Neural cell (in vitro differentiated cells): ENCODE results near the gene VLDLR. TPM values are rescaled to one million over a fixed set of nuclear protein-coding genes. Genes with fewer than 3 reads are reported as not detected.

Experiments used
- H2AFZ ChIP-seq: fragments of 200-600, 300-800 bp; sonication (generic), shearing (Covaris generic); 2 replicates; pipeline ENCODE4 v1.6.0; 2014; ENCODE audit warnings: low read depth, mild to moderate bottlenecking, antibody characterized with exemption, low read length, moderate library complexity
- H3F3A ChIP-seq: fragments of 200-600 bp; shearing (Covaris generic); 2 replicates; pipeline ENCODE4 v1.6.1; 2016; ENCODE audit warnings: mild to moderate bottlenecking, moderate library complexity, mixed read lengths, antibody characterized with exemption, low read length; ENCODE audit not compliant: insufficient read depth, poor library complexity, severe bottlenecking
- H3K27ac ChIP-seq: fragments of 200-600, 300-800 bp; sonication (generic), shearing (Covaris generic); 2 replicates; pipeline ENCODE4 v1.5.1; 2014; ENCODE audit warnings: mild to moderate bottlenecking, low read length, moderate library complexity
- H3K27me3 ChIP-seq: fragments of 300-800, 200-600 bp; sonication (generic), shearing (Covaris generic); 2 replicates; pipeline ENCODE4 v1.6.0; 2014; ENCODE audit warnings: mild to moderate bottlenecking, low read depth, low read length, moderate library complexity; ENCODE audit not compliant: insufficient read depth
- H3K36me3 ChIP-seq: fragments of 300-800, 200-600 bp; sonication (generic), shearing (Covaris generic); 2 replicates; pipeline ENCODE4 v1.5.1; 2014; ENCODE audit warnings: mild to moderate bottlenecking, antibody characterized with exemption, low read length, moderate library complexity; ENCODE audit not compliant: insufficient read depth
- H3K4me2 ChIP-seq: fragments of 300-800, 200-600 bp; sonication (generic), shearing (Covaris generic); 2 replicates; pipeline ENCODE4 v1.6.0; 2014; ENCODE audit warnings: mild to moderate bottlenecking, low read length
- H3K4me3 ChIP-seq: fragments of 300-800, 200-600 bp; sonication (generic), shearing (Covaris generic); 2 replicates; pipeline ENCODE4 v1.5.1; 2014; ENCODE audit warnings: mild to moderate bottlenecking, low read length, moderate library complexity
- H3K79me2 ChIP-seq: fragments of 200-600 bp; shearing (Covaris generic); replicated peaks from 2 replicates; pipeline ENCODE4 v1.6.0; 2014; ENCODE audit warnings: mild to moderate bottlenecking, low read length, moderate library complexity; ENCODE audit not compliant: insufficient read depth
- H3K9ac ChIP-seq: fragments of 300-800, 200-600 bp; sonication (generic), shearing (Covaris generic); 2 replicates; pipeline ENCODE4 v1.6.1; 2016; ENCODE audit warnings: mild to moderate bottlenecking, low read length, mixed read lengths
- H3K9me2 ChIP-seq: fragments of 200-600 bp; shearing (Covaris generic); 2 replicates; pipeline ENCODE4 v1.6.1; 2016; ENCODE audit warnings: mild to moderate bottlenecking, low read length, mixed read lengths; ENCODE audit not compliant: insufficient read depth
- H3K9me3 ChIP-seq: fragments of 200-600, 300-800 bp; sonication (generic), shearing (Covaris generic); 2 replicates; pipeline ENCODE4 v1.6.1; 2016; ENCODE audit warnings: mild to moderate bottlenecking, mixed run types, low read length, moderate library complexity, mixed read lengths
- H4K20me1 ChIP-seq: fragments of 200-600 bp; shearing (Covaris generic); 2 replicates; pipeline ENCODE4 v1.6.1; 2016; ENCODE audit warnings: mild to moderate bottlenecking, mixed run types; ENCODE audit not compliant: insufficient read depth
- EP300 ChIP-seq: fragments of 450-650 bp; conservative IDR thresholded peaks from 2 replicates; pipeline ENCODE4 v1.6.1; 2014; ENCODE audit warnings: antibody characterized with exemption, mild to moderate bottlenecking, moderate library complexity; ENCODE audit not compliant: poor library complexity, severe bottlenecking
- EZH2 ChIP-seq: fragments of 200-600, 300-800 bp; shearing (Covaris generic), sonication (generic); IDR thresholded peaks from 2 replicates; pipeline ENCODE4 v1.6.1; 2014; ENCODE audit warnings: antibody characterized with exemption, low read length, borderline replicate concordance, mild to moderate bottlenecking; ENCODE audit not compliant: insufficient read depth, poor library complexity, severe bottlenecking
- MXI1 ChIP-seq: fragments of 450-650 bp; conservative IDR thresholded peaks from 2 replicates; pipeline ENCODE4 v1.6.1; 2014; ENCODE audit warnings: antibody characterized with exemption, mild to moderate bottlenecking; ENCODE audit not compliant: poor library complexity, severe bottlenecking
- POLR2AphosphoS5 ChIP-seq: IDR thresholded peaks from 2 replicates; pipeline ENCODE4 v1.6.1; 2012
- RAD21 ChIP-seq: fragments of 450-650 bp; conservative IDR thresholded peaks from 2 replicates; pipeline ENCODE4 v1.6.1; 2014; ENCODE audit warnings: antibody characterized with exemption, mild to moderate bottlenecking, moderate library complexity
- SMC3 ChIP-seq: fragments of 450-650 bp; conservative IDR thresholded peaks from 2 replicates; pipeline ENCODE4 v1.6.1; 2014; ENCODE audit warnings: antibody characterized with exemption, mild to moderate bottlenecking, moderate library complexity; ENCODE audit not compliant: poor library complexity
- TAF1 ChIP-seq: IDR thresholded peaks from 2 replicates; pipeline ENCODE4 v1.6.1; 2012; ENCODE audit warnings: low read depth
- polyA plus RNA-seq: library from polyadenylated mRNA; depleted of rRNA; stranded (reverse); fragments of >200 nt; gene quantifications from 2 replicates; pipeline ENCODE4 v1.2.3, GENCODE V29; 2014
- TF ChIP-seq, protein P1 (sequence below): fragments of 450-650 bp; IDR thresholded peaks from 2 replicates; pipeline ENCODE4 v1.5.1; 2014; ENCODE audit warnings: antibody characterized with exemption, mild to moderate bottlenecking, moderate library complexity; ENCODE audit not compliant: poor library complexity, severe bottlenecking
- TF ChIP-seq, protein P2 (sequence below): IDR thresholded peaks from 2 replicates; pipeline ENCODE4 v1.6.1; 2012; ENCODE audit warnings: borderline replicate concordance

Gene VLDLR
- polyA plus RNA-seq, 1 donor from 2014 or later, result 62.7 TPM

GRCh38 chr9:2688636-2689035, 67.0 kb downstream of the VLDLR start:
- Histone ChIP-seq H3K4me2 (no peak overlapping the region), H3K9me2 (no peaks in the 10 kb centered on the region), H3K79me2 (no peaks in the 10 kb centered on the region), H3K27ac (no peak overlapping the region), H3F3A (no peaks in the 10 kb centered on the region), H2AFZ (no peak overlapping the region), H3K27me3 (no peaks in the 10 kb centered on the region), H3K4me3 (no peak overlapping the region), H3K9ac (no peak overlapping the region), H3K36me3 (no peaks in the 10 kb centered on the region), H3K9me3 (no peaks in the 10 kb centered on the region), H4K20me1 (no peaks in the 10 kb centered on the region)
- TF ChIP-seq EZH2 (no peak), SMC3 (no peak), RAD21 (no peak), POLR2AphosphoS5 (no peak), MXI1 (no peak), TAF1 (no peak), EP300 (no peak)
- TF ChIP-seq, protein P1, sequence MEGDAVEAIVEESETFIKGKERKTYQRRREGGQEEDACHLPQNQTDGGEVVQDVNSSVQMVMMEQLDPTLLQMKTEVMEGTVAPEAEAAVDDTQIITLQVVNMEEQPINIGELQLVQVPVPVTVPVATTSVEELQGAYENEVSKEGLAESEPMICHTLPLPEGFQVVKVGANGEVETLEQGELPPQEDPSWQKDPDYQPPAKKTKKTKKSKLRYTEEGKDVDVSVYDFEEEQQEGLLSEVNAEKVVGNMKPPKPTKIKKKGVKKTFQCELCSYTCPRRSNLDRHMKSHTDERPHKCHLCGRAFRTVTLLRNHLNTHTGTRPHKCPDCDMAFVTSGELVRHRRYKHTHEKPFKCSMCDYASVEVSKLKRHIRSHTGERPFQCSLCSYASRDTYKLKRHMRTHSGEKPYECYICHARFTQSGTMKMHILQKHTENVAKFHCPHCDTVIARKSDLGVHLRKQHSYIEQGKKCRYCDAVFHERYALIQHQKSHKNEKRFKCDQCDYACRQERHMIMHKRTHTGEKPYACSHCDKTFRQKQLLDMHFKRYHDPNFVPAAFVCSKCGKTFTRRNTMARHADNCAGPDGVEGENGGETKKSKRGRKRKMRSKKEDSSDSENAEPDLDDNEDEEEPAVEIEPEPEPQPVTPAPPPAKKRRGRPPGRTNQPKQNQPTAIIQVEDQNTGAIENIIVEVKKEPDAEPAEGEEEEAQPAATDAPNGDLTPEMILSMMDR, result no peak
- TF ChIP-seq, protein P2, sequence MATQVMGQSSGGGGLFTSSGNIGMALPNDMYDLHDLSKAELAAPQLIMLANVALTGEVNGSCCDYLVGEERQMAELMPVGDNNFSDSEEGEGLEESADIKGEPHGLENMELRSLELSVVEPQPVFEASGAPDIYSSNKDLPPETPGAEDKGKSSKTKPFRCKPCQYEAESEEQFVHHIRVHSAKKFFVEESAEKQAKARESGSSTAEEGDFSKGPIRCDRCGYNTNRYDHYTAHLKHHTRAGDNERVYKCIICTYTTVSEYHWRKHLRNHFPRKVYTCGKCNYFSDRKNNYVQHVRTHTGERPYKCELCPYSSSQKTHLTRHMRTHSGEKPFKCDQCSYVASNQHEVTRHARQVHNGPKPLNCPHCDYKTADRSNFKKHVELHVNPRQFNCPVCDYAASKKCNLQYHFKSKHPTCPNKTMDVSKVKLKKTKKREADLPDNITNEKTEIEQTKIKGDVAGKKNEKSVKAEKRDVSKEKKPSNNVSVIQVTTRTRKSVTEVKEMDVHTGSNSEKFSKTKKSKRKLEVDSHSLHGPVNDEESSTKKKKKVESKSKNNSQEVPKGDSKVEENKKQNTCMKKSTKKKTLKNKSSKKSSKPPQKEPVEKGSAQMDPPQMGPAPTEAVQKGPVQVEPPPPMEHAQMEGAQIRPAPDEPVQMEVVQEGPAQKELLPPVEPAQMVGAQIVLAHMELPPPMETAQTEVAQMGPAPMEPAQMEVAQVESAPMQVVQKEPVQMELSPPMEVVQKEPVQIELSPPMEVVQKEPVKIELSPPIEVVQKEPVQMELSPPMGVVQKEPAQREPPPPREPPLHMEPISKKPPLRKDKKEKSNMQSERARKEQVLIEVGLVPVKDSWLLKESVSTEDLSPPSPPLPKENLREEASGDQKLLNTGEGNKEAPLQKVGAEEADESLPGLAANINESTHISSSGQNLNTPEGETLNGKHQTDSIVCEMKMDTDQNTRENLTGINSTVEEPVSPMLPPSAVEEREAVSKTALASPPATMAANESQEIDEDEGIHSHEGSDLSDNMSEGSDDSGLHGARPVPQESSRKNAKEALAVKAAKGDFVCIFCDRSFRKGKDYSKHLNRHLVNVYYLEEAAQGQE, result no peak

GRCh38 chr9:2691212-2691611, 69.6 kb downstream of the VLDLR start:
- Histone ChIP-seq H3K9ac (no peak overlapping the region), H2AFZ (no peak overlapping the region), H4K20me1 (no peaks in the 10 kb centered on the region), H3K9me3 (no peaks in the 10 kb centered on the region), H3K9me2 (no peaks in the 10 kb centered on the region), H3F3A (no peaks in the 10 kb centered on the region), H3K4me2 (no peak overlapping the region), H3K27ac (no peak overlapping the region), H3K36me3 (no peaks in the 10 kb centered on the region), H3K4me3 (no peak overlapping the region), H3K27me3 (no peaks in the 10 kb centered on the region), H3K79me2 (no peaks in the 10 kb centered on the region)
- TF ChIP-seq EZH2 (no peak), MXI1 (no peak), EP300 (no peak), RAD21 (no peak), TAF1 (no peak), SMC3 (no peak), POLR2AphosphoS5 (no peak)
- TF ChIP-seq, protein P2, result no peak
- TF ChIP-seq, protein P1, result no peak
